Posterior cingulate gyrus (tissue), 11 donors: ENCODE data around the gene CATSPERE.
"Not testable (repeated sequence)": the region's sequence is repeated elsewhere in the genome, so short reads cannot be mapped to it uniquely, and the experiment has no call there.

Source experiments
- DNase-seq, 10 donors: peaks; one replicate each; pipeline versions ENCODE4 v3.0.0 to v3.0.0-alpha.2; 2020 to 2021; ENCODE audit warnings: mixed read lengths in 3 of 10
- intact Hi-C: fragments of 100-400 bp; cut with DNase I; formaldehyde crosslinking; loops from one replicate; pipeline ENCODE4 v1.15.1; 2023

CATSPERE gene

GRCh38 chr1:244657421-244657820 lies 196.3 kb downstream of the CATSPERE start:
- intact Hi-C loops = loop anchor here (10.0 kb wide), 3 partner anchors 177 to 207 kb away; partner anchors contain the start of genes ADSS2, COX20 and HNRNPU
- no peak for DNase-seq

- intact Hi-C loops = loop anchor here (10.0 kb wide), 3 partner anchors 175 to 205 kb away; partner anchors contain the start of genes ADSS2, COX20 and HNRNPU
- DNase-seq = no peak
Observed at GRCh38 chr1:244659694-244660093, 198.6 kb downstream of the CATSPERE start.

GRCh38 chr1:244660595-244660994 lies 199.5 kb downstream of the CATSPERE start:
- no peak for DNase-seq
- intact Hi-C loops = no loop called here

- intact Hi-C loops, DNase-seq: not testable (repeated sequence)
Observed at GRCh38 chr1:244661569-244662312, 200.7 kb downstream of the CATSPERE start.

GRCh38 chr1:244662599-244662998 lies 201.5 kb downstream of the CATSPERE start:
- no peak for DNase-seq
- intact Hi-C loops = no loop called here

GRCh38 chr1:244664353-244664752 lies 203.3 kb downstream of the CATSPERE start:
- intact Hi-C loops = no loop called here

GRCh38 chr1:244665771-244666217 lies 204.7 kb downstream of the CATSPERE start:
- intact Hi-C loops = no loop called here
- DNase-seq = no peak

More at GRCh38 chr1:244664353-244664752, 203.3 kb downstream of the CATSPERE start:
- DNase-seq = no peak

- intact Hi-C loops, DNase-seq: not testable (repeated sequence)
Observed at GRCh38 chr1:244666672-244667418, 205.8 kb downstream of the CATSPERE start.

GRCh38 chr1:244667797-244668196 lies 206.7 kb downstream of the CATSPERE start:
- intact Hi-C loops = no loop called here
- no peak for DNase-seq

GRCh38 chr1:244672946-244673682 lies 212.0 kb downstream of the CATSPERE start:
- no peak for DNase-seq
- intact Hi-C loops = no loop called here

- no peak for DNase-seq
- intact Hi-C loops = no loop called here
Observed at GRCh38 chr1:244674446-244674845, 213.4 kb downstream of the CATSPERE start.

- no peak for DNase-seq
- intact Hi-C loops = no loop called here
Observed at GRCh38 chr1:244675167-244675566, 214.1 kb downstream of the CATSPERE start.

- intact Hi-C loops = no loop called here
- no peak for DNase-seq
Observed at GRCh38 chr1:244678697-244679096, 217.6 kb downstream of the CATSPERE start.

- intact Hi-C loops = no loop called here
- DNase-seq = no peak
Observed at GRCh38 chr1:244680667-244681066, 219.6 kb downstream of the CATSPERE start.

GRCh38 chr1:244682087-244682486 lies 221.0 kb downstream of the CATSPERE start:
- intact Hi-C loops, DNase-seq: not testable (repeated sequence)
